ENCODE data around the gene LETM1.

DNA sequence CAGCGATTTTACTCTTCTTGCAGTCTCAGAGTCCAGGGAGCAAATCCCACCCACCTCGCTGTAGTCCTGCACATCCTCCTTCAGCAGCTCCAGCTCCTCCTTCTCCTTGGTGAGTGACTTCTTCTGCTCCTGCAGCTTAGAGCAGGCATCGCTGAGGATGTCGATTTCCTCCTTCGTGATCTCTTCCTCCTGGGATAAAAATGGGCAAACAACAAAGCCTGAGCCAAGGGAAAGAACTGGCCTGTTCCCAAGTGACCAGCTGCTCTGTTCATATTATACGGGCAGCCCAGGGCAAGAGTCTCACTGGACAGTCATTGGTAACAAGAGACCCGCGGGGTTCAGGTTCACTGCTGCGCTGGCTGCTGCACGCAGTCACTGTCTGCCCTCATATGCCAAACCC is 36.7 kb downstream of the LETM1 start:
- TF ChIP-seq POLR2A (IDR thresholded peaks at IDR 0.05), result no peak
- TF ChIP-seq, protein P1, sequence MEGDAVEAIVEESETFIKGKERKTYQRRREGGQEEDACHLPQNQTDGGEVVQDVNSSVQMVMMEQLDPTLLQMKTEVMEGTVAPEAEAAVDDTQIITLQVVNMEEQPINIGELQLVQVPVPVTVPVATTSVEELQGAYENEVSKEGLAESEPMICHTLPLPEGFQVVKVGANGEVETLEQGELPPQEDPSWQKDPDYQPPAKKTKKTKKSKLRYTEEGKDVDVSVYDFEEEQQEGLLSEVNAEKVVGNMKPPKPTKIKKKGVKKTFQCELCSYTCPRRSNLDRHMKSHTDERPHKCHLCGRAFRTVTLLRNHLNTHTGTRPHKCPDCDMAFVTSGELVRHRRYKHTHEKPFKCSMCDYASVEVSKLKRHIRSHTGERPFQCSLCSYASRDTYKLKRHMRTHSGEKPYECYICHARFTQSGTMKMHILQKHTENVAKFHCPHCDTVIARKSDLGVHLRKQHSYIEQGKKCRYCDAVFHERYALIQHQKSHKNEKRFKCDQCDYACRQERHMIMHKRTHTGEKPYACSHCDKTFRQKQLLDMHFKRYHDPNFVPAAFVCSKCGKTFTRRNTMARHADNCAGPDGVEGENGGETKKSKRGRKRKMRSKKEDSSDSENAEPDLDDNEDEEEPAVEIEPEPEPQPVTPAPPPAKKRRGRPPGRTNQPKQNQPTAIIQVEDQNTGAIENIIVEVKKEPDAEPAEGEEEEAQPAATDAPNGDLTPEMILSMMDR (IDR thresholded peaks at IDR 0.05), result no peak
- no peak for TF ChIP-seq EP300 (IDR thresholded peaks at IDR 0.05)

Measured in upper lobe of left lung (tissue), 4 donors.